Measurements from ENCODE around the gene TSTD1. TPM values are rescaled to one million over a fixed set of nuclear protein-coding genes. Genes with fewer than 3 reads are reported as not detected.
"Not testable (repeated sequence)": the region's sequence is repeated elsewhere in the genome, so short reads cannot be mapped to it uniquely, and the experiment has no call there.

Gene TSTD1

DNA sequence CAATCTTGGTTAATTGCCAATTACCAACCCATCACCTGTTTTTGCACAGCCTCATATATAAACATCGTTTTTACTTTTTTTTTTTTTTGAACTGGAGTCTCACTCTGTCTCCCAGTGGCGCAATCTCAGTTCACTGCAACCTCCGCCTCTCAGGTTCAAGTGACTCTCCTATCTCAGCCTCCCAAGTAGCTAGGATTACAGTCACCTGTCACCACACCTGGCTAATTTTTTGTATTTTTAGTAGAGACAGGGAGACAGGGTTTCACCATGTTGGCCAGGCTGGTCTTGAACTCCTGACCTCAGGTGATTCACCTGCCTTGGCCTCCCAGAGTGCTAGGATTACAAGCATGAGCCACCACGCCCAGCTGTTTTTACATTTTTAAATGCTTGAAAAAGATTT is 46.7 kb downstream of the TSTD1 start:
- H4K91ac ChIP-seq (ENCODE audit: low read length); H2BK5ac ChIP-seq (ENCODE audit: low read depth, low read length, poor library complexity, severe bottlenecking); H2AK5ac ChIP-seq (ENCODE audit: low read length, severe bottlenecking); H4K8ac ChIP-seq (ENCODE audit: low read length); H3K27me3 ChIP-seq (ENCODE audit: control insufficient read depth in 1 of 2, insufficient read depth in 1 of 2, low read length in 2 of 2); H2BK15ac ChIP-seq (ENCODE audit: low read depth, poor library complexity, severe bottlenecking); H3K9ac ChIP-seq (ENCODE audit: low read length); H3K27ac ChIP-seq (ENCODE audit: low read length, poor library complexity, severe bottlenecking); H2BK12ac ChIP-seq (ENCODE audit: low read length in 2 of 2); DNase-seq; H3K9me3 ChIP-seq (ENCODE audit: control insufficient read depth, low read length); H3K4ac ChIP-seq (ENCODE audit: low read depth in 1 of 2, low read length in 2 of 2); H3K18ac ChIP-seq (ENCODE audit: low read depth in 1 of 2, low read length in 2 of 2); H3K4me1 ChIP-seq (ENCODE audit: control insufficient read depth, insufficient read depth, low read depth, low read length); H2BK120ac ChIP-seq (ENCODE audit: low read depth, low read length); H3K14ac ChIP-seq (ENCODE audit: low read length in 2 of 2); H3K4me2 ChIP-seq (ENCODE audit: low read length, poor library complexity, severe bottlenecking); H2AFZ ChIP-seq (ENCODE audit: low read depth, low read length); H3K4me3 ChIP-seq (ENCODE audit: insufficient read depth in 1 of 2, low read depth in 1 of 2, low read length in 2 of 2); H3K36me3 ChIP-seq (ENCODE audit: control insufficient read depth in 1 of 2, insufficient read depth in 2 of 2, low read depth in 1 of 2, low read length in 2 of 2); H3K79me1 ChIP-seq (replicated peaks; ENCODE audit: low read length, poor library complexity, severe bottlenecking); H3K23ac ChIP-seq (ENCODE audit: low read length in 2 of 2): not testable (repeated sequence)
- WGBS = 98% methylated on average over 3 of the region's 4 CpGs

Small RNAs within 50 kb of the gene (small RNA-seq; reads per million reads assigned to genes)
- not detected for gene AL591806.2 (ENCODE audit: low read depth)
